Activated CD8-positive, alpha-beta memory T cell treated with anti-CD3 and anti-CD28 coated beads for 4 hours (primary cell): ENCODE results near the gene GREB1.

Experiments used
- DNase-seq, 2 donors: peaks; one replicate each; pipeline ENCODE4 v3.0.0-alpha.2; 2020; ENCODE audit warnings: low read depth in 2 of 2

GREB1 gene

DNA sequence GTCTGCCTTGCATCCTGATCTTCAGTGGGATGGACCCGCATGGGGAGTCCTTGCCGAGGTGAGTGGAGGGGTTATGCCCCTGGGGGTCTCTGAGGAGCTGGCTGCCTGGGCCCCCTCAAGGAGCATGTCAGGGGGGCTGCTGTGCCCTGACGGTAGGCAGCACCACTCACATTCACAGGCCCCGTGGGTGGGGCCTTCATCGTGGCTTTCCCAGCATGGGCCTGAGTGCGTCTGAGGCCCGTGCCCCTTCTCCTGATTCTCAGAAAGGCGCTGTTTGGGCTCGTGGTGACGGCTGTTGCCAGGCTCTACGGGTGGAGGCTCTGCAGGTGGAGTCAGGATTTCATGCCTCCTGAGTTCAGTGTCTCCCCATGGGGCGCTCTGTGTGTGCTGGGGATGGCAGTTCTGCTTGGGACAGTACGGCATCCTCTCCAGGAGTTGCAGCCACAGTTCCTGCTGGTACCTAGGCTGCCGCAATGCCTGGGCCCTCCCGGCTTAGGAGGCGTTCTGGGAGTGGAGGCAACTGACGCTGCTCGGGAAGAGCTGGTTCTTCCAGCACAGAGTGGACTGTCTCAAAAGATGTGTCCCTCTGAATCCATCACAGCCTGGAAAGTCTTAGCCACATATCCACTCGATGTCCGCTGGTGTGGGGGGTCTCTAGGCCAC is 78.8 kb downstream of the GREB1 start:
- no peak for DNase-seq

DNA sequence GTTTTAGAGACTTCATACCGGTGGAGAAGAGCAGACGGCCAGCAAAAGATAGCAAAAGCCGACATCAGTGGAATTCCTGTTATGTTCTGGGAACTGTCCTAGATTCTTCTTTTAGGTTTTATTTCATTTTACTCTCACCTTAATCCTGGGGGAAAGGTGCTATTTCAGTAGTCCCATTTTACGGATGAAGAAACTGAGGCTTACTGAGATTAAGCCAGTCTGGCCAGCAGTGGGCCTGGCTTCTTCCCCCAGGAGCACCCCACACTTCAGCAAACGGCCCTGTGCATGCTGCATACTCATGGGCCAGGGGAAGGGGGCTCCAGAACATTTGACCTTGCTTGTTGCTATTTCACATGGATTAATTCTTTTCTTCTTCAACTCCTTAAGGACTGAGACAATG is 79.5 kb downstream of the GREB1 start:
- no peak for DNase-seq

DNA sequence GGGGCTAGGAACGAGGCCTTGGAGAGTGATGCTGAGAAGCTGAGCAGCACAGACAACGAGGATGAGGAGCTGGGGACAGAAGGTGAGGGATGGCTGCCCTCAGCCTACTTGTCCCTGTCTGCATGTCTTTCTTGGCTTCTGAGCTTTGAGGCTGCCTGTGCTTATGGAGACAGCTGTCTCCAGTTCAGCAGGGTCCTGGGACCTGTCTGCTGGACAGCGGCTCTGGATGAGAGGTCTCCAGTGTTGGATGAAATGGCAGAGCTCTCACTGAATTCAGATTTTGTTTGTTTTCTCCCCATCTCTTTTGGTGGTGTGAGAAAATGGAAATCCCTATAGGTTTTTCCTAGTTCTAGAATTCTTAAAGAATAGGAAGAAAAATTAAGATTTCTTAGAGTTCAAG is 81.4 kb downstream of the GREB1 start:
- no peak for DNase-seq

DNA sequence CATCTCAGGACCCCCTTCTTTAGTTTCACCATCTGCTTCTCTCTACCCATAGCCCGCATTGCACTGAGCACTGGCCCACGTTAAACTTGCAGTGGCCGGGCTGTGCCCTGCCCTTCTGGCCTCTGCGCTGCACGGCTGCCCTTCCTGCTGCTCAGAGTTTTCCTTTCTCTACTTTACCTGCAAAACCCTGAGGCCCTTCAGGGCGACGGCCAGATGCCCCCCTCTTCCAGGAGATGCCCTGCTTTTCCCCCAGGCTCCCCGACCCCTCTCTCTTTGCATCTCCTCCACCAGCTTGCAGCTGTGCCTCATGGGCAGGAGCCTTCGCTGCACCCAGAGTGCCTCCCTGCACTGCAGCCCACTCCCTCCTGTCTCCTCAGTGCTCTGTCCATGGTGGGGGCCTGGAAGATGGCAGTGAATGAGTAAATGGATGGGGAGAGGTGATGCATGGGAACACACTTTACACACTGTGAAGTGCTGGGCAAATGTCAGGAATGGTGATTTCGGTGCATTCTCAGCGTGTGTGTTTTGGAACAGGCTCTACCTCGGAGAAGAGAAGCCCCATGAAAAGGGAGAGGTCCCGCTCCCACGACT is 82.3 kb downstream of the GREB1 start:
- no peak for DNase-seq

DNA sequence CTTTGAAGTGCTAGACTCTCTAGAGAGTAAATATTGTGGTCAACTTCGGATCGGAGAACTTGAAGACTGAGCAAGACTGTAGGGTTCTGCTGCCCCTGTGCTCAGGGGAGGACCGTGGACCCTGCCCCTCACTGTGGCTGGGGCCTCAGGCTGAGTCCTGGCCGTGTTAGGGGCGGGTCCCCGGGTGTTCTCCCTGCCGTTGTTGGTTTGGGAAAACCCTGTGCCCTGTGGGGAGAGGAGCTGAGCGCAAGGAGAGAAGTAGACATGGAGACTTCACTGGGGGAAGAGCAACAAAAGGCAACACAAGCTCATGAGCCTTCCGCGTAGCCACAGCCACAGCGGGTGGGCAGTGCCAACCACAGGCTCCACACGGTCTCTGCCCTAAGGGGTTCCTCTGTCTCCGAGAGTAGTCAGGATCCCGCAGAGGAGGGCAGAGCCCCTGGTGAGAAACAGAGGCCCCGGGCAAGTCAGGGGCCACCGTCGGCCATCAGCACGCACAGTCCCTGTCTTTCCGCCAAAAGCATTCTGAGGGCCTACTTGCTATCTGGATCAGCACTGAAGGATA is 83.1 kb downstream of the GREB1 start:
- no peak for DNase-seq

DNA sequence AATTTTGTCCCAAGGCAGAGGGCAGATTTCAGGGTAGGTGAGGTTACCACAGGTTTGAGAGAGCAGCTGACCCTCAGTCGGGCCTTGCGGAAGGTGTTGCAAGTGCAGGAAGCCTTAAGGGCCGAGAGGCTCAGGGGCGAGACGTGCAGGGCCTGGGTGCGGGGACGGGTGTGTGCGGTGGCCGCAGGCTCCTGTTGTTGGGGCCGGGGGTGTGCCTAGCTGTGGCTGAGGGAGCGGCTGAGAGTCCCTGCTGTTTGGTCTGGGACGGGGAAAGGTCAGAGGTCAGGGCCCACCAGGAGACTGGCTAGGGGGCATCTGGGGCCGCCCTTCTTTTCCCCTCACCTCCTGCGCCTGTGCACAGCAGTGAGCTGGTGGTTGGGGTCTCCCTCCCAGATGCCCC is 83.7 kb downstream of the GREB1 start:
- DNase-seq: no peak

DNA sequence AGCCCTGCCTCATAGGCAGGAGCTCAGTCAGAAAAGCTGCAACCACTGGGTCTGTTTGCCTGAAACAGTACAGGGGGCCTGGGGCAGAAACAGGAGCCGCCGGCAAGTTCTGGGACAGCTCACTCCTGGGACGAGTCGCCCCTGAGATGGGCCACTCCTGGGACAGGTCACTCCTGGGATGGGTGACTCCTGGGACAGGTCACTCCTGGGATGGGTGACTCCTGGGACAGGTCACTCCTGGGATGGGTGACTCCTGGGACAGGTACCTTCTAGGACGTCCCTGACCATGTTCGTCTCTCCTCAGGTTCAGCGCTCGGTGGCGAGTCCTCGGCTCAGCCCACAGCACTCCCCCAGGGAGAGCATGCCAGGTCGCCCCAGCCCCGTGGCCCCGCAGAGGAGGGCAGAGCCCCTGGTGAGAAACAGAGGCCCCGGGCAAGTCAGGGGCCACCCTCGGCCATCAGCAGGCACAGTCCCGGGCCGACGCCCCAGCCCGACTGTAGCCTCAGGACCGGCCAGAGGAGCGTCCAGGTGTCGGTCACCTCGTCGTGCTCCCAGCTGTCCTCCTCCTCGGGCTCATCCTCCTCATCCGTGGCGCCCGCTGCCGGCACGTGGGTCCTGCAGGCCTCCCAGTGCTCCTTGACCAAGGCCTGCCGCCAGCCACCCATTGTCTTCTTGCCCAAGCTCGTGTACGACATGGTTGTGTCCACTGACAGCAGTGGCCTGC is 84.3 kb downstream of the GREB1 start:
- DNase-seq: no peak

DNA sequence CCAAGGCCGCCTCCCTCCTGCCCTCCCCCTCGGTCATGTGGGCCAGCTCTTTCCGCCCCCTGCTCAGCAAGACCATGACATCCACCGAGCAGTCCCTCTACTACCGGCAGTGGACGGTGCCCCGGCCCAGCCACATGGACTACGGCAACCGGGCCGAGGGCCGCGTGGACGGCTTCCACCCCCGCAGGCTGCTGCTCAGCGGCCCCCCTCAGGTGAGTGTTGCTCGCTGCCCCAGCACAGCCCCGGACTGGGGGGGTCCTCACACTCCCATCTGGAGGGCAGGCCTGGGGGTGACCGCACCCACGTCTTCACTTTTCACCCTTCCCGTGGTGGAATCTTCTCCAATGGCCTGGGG is 84.8 kb downstream of the GREB1 start:
- DNase-seq: no peak

DNA sequence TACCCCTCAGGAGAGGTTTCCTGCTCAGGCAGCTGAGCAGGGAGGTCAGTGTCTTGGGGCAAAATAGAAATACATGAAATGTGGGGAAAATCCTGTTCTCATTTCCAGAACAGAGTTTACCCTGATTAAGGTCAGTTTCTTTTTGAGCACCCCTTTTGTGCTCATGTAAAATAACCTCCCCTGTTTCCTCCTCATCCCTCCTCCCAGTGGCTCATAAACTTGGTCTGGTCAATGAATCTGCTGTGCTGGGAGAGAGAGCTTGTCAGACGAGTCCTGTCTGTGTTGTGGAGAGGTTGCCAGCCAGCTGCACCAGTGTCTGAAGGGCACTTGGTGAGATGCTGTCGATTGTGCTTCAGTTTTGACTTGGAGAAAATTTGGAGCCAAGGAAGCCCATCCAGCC is 87.6 kb downstream of the GREB1 start:
- no peak for DNase-seq

DNA sequence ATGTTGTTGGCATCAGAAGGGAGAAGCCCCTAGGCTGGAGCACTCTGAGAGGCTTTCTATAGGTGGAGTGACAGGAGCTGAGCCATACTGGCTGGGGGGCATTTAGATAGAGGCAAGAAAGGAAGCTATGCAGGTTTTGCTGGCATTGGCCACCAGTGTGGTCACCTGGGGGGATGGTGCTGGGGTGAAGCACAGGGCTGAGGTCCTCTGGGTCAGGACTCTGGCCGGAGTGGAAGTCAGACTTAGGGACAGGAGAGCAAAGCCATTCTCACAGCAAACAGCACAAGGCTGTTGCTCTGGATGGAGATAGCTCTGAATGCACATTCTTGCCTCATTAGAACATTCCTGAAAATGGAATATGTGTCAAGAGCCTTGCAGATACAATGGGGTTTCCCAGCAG is 88.8 kb downstream of the GREB1 start:
- no peak for DNase-seq

DNA sequence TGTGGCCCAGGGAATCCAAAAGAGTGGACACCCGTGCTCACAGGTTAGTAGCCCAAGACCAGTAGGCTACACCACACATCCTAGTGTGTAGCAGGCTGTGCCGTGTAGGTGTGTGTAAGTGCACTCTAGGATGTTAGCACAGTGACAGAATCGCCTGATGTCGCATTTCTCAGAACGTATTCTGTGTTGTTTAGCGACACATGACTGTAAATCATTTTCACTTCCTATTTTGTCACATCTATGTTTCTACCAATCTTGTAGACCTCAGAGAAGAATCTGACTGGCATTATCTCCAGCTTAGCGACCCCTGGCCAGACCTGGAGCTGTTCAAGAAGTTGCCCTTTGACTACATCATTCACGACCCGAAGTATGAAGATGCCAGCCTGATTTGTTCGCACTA is 91.0 kb downstream of the GREB1 start:
- DNase-seq: no peak

DNA sequence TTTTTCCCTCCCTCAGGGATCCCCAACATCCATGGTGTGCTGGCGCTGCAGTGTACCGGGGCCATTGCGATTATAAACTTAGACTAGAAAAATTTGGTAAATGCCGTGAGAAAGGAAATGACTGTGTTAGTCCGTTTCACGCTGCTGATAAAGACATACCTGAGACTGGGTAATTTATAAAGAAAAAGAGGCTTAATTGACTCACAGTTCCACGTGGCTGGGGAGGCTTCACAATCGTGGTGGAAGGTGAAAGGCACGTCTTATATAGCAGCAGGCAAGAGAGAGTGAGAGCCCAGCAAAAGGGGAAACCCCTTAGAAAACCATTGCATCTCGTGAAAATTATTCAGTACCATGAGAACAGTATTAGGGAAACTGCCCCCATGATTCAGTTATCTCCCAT is 91.8 kb downstream of the GREB1 start:
- no peak for DNase-seq

DNA sequence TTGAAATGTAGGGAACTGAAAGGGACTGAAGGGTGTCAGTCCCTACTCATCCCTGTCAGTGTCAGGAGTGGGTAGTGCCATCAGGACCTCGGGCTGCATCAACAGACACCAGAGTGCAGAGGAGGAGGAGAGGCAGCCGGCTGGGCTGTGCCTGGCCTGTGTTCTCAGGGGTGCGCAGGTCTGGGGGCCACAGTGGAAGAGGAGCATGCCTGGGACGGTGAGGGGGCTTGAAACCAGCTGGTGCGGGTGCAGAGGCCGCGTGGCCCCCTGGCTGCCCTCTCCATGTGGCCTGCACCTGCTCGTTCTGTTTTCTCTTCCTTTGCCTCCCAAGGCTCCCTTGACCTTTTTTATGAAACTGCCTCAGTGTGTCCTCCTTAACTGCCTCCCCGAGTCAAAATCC is 94.8 kb downstream of the GREB1 start:
- DNase-seq: no peak

DNA sequence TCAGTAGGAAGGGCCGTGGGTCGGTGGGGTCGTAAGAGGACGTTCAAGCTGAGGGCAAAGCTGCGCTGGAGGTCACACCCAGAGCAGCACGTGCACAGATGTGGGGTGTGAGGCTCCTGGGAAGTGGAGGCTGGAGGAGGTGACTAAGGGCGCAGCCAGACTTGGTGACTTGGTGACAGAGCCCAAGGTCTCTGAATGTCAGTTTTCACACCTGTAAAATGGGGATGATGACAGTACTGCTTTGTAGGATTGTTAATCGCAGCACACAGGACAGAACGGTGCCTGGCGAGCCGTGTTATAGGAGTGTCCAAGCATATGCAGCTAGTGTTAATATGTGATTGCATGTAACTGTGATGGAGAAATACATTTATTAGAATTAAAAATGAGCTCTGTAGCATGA is 95.4 kb downstream of the GREB1 start:
- no peak for DNase-seq

DNA sequence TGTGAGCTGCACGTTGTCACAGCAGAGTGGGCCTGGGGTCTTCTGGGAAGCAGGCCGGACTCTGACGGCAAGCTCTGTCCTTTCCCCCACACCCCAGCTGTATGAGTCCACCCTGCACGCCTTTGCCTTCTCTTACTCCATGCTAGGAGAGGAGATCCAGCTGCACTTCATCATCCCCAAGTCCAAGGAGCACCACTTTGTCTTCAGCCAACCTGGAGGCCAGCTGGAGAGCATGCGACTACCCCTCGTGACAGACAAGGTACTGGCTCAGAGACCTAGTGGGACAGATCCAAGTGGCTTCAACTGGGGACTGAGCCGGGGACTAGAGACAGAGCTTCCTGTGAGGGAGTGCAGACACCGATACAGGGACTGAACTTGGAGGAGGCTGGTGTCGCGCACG is 96.0 kb downstream of the GREB1 start:
- no peak for DNase-seq

DNA sequence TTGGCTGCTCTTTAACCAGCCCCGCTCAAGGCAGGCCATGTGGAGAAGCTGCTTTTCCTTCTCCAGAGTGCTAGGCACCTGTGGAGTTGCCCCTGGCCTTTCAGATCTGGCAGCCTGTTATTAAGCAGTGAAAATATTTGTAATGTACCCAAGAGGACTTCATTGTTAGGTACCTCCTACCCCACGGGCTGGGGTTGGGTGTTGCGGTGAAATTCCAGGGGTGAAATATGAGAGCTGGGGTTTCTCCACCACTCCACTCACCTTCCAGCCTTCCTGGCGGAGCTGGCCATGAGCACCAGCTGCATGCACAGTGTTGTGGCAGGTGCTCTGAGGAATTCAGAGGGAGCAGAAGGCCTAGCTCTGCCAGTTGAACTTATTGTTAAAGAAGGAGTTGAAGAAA is 97.0 kb downstream of the GREB1 start:
- DNase-seq: no peak

DNA sequence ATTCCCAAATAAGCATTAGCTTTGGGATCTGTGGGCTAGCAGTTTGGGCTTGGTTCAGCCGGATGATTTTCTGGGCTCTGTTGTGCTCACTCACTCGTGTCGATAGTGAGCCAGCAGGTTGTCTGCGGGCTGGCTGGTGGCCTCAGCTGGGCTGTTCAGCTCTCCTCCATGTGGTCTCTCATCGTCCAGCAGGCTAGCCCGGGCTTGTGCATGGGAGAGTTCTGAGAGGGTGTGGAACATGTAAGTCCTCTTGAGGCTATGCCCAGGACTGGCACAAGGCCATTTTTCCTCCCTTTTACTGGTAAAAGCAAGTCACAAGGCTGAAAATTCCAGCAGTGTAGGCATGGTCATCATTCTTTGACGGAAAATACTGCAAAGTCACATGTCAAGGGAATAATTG is 97.6 kb downstream of the GREB1 start:
- DNase-seq: no peak

DNA sequence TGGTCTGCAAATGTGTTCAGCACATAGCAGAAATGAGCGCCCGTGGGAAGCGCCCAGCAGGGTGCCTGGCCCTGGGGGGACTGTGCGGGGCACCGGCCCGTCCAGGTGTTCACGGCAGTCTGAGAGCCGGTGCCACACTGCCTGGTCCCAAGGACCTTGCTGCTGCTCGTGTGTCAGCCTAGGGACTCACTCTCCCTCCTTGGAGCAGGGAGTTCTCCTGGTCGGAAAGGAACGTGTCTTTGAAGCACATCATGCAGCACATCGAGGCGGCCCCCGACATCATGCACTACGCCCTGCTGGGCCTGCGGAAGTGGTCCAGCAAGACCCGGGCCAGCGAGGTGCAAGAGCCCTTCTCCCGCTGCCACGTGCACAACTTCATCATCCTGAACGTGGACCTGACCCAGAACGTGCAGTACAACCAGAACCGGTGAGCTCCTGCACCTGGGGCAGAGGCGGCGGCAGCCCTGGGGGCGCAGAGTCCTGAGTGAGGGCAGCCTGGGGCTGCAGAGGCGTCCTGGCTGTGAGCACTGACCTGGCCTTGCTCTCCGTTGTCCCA is 100.2 kb downstream of the GREB1 start:
- DNase-seq: no peak

DNA sequence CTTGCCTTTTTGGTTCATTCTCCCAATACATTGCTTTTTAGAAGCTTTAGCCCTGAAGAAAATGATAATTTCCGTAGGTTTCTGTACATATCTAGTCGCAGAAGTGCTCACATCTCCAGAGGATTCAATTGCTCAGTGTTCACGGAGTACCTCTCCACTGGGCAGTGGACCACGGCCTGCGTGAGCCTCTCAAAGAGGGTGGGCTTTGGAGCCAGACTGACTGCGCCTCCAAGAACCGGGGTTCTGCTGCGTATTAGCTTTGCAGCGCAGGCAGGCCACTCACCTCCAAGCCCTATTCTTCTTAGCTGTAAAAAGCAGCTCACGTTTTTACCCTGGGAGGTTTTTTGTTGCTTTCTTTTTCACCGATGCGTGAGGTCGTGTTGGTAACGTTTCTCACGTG is 100.7 kb downstream of the GREB1 start:
- no peak for DNase-seq

DNA sequence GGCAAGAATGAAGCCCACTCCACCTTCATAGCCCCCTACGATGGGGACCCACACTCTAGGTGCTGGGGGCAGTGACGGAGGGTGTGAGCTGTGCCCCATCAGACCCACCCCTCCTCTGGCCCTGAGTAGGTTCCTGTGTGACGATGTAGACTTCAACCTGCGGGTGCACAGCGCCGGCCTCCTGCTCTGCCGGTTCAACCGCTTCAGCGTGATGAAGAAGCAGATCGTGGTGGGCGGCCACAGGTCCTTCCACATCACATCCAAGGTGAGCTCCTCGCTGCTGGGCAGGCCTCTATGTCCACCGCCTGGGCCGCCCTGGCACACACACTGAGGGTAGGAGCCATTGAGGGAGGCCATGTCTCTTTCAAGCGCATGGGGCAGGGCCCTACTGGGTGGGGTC is 101.3 kb downstream of the GREB1 start:
- DNase-seq: no peak

DNA sequence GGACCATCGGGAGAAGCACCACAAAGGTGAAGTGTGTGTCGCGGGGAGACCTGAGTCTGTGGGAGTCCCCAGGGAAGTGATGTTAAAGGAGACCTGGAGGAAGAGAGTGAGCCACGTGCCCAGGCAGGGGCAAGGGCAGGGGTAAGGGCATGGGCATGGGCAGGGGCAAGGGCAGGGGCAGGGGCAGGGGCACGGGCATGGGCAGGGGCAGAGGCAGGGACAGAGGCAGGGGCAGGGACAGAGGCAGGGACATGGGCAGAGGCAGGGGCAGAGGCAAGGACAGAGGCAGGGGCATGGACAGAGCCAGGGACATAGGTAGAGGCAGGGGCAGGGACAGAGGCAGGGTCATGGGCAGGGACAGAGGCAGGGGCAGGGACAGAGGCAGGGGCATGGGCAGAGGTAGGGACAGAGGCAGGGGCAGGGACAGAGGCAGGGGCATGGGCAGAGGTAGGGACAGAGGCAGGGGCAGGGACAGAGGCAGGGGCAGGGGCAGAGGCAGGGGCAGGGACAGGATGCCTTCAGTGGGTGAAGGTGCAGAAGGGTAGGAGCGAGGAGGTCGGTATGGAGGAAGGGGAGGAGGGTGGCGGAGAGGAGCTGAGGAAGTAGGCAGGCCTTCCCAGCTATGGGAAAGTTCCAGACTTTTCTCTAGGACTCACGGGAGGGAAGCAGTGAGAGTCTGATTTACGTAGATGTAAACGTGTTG is 102.9 kb downstream of the GREB1 start:
- no peak for DNase-seq

DNA sequence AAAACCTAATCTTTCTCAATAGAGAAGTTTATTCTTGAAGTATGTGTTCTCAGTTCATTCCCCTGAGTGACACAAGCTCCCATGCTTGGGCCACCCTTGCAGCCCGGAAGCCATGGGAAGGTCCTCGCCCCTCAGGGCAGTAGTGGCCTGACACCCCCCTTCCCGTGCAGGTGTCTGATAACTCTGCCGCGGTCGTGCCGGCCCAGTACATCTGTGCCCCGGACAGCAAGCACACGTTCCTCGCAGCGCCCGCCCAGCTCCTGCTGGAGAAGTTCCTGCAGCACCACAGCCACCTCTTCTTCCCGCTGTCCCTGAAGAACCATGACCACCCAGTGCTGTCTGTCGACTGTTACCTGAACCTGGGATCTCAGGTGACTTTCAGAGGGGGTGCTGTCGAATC is 103.7 kb downstream of the GREB1 start:
- DNase-seq: no peak
